Activated T-cell treated with anti-CD3 and anti-CD28 coated beads, Interleukin-2, amount 50 U/mL, for 72 hours (primary cell): ENCODE results near the gene TP53RK. TPM values are rescaled to one million over a fixed set of nuclear protein-coding genes. Genes with fewer than 3 reads are reported as not detected.

Source experiments
- ATAC-seq, 2 donors: fragments of 150-1000 bp; cut with Tn5 transposase; replicated peaks in 1 of 2; 2 replicates each; pipeline ENCODE4 v1.10.0; 2021; ENCODE audit warnings: moderate library complexity in 2 of 2, mild to moderate bottlenecking in 1 of 2
- DNase-seq, 2 donors: peaks; one replicate each; pipeline ENCODE4 v3.0.0; 2021 to 2022; ENCODE audit warnings: mixed read lengths in 1 of 2
- H3K27ac Mint-ChIP-seq: one replicate; pipeline ENCODE4 v1.8.0; 2022; ENCODE audit warnings: mild to moderate bottlenecking, moderate library complexity, mixed read lengths
- H3K27me3 Mint-ChIP-seq: one replicate; pipeline ENCODE4 v1.8.0; 2022; ENCODE audit warnings: low read depth, mixed read lengths
- H3K36me3 Mint-ChIP-seq, 2 donors: one replicate each; pipeline ENCODE4 v1.8.0; 2022; ENCODE audit warnings: mixed read lengths in 2 of 2, mild to moderate bottlenecking in 1 of 2; ENCODE audit not compliant: insufficient read depth in 2 of 2
- H3K4me1 Mint-ChIP-seq: one replicate; pipeline ENCODE4 v1.8.0; 2022; ENCODE audit warnings: low read depth, mixed read lengths
- H3K4me3 Mint-ChIP-seq, 2 donors: one replicate each; pipeline ENCODE4 v1.8.0; 2022; ENCODE audit warnings: mild to moderate bottlenecking in 2 of 2, mixed read lengths in 2 of 2, moderate library complexity in 2 of 2
- H3K9me3 Mint-ChIP-seq, 2 donors: one replicate each; pipeline ENCODE4 v1.8.0; 2022; ENCODE audit warnings: mixed read lengths in 2 of 2
- total RNA-seq, 2 donors: library from RNA; stranded (reverse); gene quantifications; one replicate each; pipeline ENCODE4 v1.2.3, GENCODE V29; 2022

TP53RK gene
- total RNA-seq, 2 donors from 2014 or later, result 15.6 to 16.7 TPM

- ATAC-seq (no peak), DNase-seq (no peak)
- H3K36me3 Mint-ChIP-seq, result peaks cover 0 to 3% of the 10 kb centered on the region in 2 donors
- no peak overlapping the region for H3K4me3 Mint-ChIP-seq
- H3K9me3 Mint-ChIP-seq, result peaks cover 0 to 5% of the 10 kb centered on the region in 2 donors
- no peaks in the 10 kb centered on the region for H3K4me1 Mint-ChIP-seq
- H3K27ac Mint-ChIP-seq, result no peak overlapping the region
- peaks cover 4% of the 10 kb centered on the region for H3K27me3 Mint-ChIP-seq
Observed at GRCh38 chr20:46634528-46634927, 54.7 kb downstream of the TP53RK start.

Other genes starting within 250 kb of the TP53RK start
- gene ZNF334, start 175.9 kb downstream of the TP53RK start, total RNA-seq, result 1 to 10 TPM; 1.1 to 1.5 TPM
- gene OCSTAMP, start 138.8 kb downstream of the TP53RK start, total RNA-seq, result under 1 TPM in 1 of 2 donors, not detected in 1; 0.12 TPM
- under 1 TPM in 1 of 2 donors, not detected in 1; 0.21 TPM for gene SLC13A3, start 38.0 kb downstream of the TP53RK start, total RNA-seq
- gene SLC2A10, start 20.2 kb upstream of the TP53RK start, total RNA-seq, result under 1 TPM in 1 of 2 donors, not detected in 1; 0.07 TPM
- gene EYA2, start 205.4 kb upstream of the TP53RK start, total RNA-seq, result under 1 TPM in 1 of 2 donors, not detected in 1; 0.12 TPM